Astrocyte (in vitro differentiated cells and primary cell): Measurements from ENCODE around the gene BCL3.

ENCODE experiments used
- EZH2 ChIP-seq: IDR thresholded peaks from 2 replicates; pipeline ENCODE4 v1.6.1; 2012; ENCODE audit warnings: mild to moderate bottlenecking, low read length, inconsistent platforms; ENCODE audit not compliant: insufficient read depth
- TF ChIP-seq, protein P1 (sequence below): IDR thresholded peaks from 2 replicates; pipeline ENCODE4 v1.5.1; 2011; ENCODE audit warnings: low read depth, mild to moderate bottlenecking, inconsistent platforms, low read length, moderate library complexity; ENCODE audit not compliant: insufficient read depth

DNA sequence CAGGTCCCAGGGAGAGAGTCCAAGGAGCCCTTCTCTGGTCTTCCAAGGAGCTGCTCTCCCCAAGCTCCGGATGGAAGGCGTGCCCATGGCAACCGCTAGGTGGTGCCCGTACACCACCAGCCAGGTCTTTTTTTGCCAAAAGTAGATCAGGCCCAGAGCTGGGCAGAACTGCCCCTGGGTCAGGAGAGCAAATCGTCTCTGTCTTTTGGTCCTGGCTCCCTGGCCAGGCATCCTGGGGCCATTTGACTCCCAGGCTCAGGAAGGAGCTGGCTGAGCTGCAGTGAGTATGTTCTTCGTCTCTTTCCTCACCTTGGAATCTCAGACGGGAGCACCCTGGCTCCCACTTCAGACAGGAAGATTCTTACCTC is 24.6 kb upstream of the BCL3 start:
- TF ChIP-seq, protein P1, sequence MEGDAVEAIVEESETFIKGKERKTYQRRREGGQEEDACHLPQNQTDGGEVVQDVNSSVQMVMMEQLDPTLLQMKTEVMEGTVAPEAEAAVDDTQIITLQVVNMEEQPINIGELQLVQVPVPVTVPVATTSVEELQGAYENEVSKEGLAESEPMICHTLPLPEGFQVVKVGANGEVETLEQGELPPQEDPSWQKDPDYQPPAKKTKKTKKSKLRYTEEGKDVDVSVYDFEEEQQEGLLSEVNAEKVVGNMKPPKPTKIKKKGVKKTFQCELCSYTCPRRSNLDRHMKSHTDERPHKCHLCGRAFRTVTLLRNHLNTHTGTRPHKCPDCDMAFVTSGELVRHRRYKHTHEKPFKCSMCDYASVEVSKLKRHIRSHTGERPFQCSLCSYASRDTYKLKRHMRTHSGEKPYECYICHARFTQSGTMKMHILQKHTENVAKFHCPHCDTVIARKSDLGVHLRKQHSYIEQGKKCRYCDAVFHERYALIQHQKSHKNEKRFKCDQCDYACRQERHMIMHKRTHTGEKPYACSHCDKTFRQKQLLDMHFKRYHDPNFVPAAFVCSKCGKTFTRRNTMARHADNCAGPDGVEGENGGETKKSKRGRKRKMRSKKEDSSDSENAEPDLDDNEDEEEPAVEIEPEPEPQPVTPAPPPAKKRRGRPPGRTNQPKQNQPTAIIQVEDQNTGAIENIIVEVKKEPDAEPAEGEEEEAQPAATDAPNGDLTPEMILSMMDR = peak; percentile 98
- TF ChIP-seq EZH2 = no peak
